GM19043 (cell line): ENCODE data around the gene DYDC2.
"Not testable (repeated sequence)": the region's sequence is repeated elsewhere in the genome, so short reads cannot be mapped to it uniquely, and the experiment has no call there.

Experiments
- ATAC-seq: cut with Tn5 transposase; IDR thresholded peaks from one replicate; pipeline ENCODE4 v1.9.1; 2021; ENCODE audit warnings: low read depth; ENCODE audit not compliant: unreplicated experiment

The DYDC2 gene, protein sequence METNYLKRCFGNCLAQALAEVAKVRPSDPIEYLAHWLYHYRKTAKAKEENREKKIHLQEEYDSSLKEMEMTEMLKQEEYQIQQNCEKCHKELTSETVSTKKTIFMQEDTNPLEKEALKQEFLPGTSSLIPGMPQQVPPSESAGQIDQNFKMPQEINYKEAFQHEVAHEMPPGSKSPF

DNA sequence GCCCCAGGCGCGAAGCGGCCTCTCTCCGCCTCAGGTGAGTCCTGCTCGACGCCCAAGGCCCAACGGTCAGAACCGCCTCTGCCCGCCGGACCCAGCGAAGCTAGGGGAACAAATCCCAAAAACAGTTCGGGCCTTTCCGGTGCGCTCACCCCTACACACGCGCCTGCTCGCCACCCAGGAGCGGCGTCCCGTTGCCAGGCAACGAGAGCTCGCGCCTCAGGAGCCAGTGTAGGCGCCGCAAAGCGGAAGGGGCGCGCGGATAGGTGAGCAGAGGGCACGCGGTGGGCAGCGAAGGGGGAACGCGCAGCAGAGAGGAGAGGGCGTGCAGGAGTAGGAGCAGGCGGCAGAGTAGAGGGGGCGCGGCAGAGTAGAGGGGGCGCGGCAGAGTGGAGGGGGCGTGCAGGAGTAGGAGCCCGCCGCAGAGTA, at the start of gene DYDC2, which contains the start of gene DYDC1:
Gene DYDC2 (plus strand): TSS at position 219 of the 426 bp plus-strand sequence. CDS start 5,663 bp downstream, outside the sequence.
Gene DYDC1 (minus strand): TSS at position 193 of the 426 bp plus-strand sequence. CDS start 4,154 bp downstream, outside the sequence.
- peak; percentile 58 for ATAC-seq

DNA sequence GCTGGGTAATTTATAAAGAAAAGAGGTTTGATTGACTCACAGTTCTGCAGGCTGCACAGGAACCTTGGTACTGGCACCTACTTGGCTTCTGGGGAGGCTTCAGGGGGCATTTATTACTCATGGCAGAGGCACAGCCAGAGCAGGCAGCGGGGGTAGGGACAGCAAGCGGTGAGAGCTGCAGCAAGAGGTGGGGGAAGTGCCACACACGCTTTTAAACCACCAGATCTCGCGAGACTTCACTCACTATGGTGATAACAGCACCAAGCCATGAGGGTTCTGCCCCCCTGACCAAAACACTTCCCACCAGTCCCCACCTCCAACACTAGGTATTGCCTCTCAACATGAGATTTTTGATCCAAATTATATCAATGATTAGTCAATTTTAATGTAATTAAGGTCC, 43.1 kb upstream of the DYDC2 start:
- no peak for ATAC-seq

DNA sequence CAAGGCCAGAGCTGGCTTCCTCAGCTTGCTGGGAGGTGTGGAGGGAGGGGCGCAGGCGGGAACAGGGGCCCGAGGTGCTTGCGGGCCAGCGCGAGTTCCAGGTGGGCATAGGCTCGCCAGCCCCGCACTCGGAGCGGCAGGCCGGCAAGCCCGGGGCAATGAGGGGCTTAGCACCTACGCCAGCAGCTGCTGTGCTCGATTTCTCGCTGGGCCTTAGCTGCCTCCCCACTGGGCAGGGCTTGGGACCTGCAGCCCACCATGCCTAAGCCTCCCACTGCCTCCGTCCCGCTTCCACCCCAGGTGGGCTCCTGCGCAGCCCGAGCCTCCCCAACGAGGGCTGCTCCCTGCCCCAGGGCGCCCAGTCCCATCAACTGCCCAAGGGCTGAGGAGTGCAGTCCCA, 41.2 kb upstream of the DYDC2 start:
- ATAC-seq: no peak

DNA sequence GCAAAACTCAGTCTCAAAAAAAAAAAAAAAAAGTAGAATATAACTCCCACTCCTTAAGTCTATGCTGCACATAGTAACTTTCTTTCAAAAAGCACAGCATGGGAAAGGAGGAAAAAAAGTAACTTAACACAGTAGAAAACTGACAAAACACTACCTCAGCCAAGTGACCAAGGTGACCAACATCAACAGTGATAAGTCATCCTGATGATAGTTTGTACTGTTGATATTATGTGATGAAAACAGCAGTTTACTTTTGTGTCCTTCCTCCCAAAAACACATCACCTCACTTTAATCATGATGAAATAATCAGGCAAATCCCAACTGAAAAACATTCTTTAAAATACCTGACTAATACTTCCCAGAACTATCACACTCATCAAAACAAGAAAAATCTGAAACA, 37.8 kb upstream of the DYDC2 start:
- no peak for ATAC-seq

DNA sequence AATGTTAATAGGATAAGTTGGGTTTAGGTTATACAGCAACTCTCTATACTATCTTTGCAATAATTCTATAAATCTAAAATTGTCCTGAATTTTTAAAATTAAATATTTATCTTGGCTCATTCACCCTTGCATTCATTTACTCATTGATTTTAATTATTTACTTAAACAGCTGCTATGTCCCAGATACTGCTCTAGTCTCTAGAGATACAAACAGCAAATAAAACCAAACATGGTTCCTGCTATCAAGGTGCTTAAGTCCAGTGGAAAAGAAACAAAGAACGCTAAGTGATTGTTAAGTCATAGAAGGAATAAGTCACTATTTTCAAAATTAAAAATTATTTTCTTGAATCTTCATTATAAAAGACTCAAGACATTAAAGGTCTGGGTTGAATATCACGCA, 37.3 kb upstream of the DYDC2 start:
- no peak for ATAC-seq

DNA sequence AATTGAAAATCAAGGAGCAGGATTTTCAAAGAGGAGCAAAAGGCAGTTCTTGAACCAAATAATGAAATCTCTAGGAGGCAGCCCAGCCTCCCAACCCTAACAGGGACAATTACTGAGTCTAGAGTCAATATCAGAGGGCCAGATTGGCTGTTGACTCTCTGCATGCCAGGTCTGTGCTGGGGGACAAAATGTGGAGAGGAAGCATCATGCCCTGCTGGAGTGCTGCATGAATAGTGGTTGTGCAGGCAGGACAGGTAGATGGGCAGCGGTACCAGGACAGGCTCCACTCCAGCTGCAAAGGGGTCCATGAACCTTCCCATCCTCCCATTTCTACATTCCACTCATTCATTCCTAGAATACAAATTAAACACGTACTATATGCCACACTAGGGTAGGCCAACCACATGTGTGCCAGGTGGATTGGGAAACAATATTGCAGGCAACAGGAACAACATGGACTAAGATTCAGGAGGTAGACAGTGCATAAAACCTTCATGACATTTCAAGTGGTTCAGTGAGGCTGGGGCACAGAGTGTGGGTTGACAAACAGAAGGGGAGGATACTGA, 36.8 kb upstream of the DYDC2 start:
- ATAC-seq: no peak

DNA sequence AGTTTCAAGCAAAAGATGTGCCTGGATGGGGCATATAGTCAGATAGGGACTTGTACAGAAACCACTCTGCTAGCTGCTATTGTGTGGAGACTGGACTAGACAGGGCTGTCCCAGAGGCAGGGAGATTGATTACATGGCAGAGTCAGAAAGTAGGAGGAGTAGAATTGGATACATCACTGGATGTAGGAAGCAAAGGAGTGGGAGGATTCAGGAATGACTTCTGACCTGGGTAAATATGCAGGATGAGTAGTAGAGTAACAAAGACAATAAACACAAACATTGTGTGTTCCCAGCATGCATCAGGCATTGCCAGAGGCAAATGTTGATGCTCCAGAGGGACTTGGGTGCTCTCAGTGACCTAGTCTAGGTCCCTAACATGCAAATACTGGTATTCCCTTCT, 36.2 kb upstream of the DYDC2 start:
- no peak for ATAC-seq

DNA sequence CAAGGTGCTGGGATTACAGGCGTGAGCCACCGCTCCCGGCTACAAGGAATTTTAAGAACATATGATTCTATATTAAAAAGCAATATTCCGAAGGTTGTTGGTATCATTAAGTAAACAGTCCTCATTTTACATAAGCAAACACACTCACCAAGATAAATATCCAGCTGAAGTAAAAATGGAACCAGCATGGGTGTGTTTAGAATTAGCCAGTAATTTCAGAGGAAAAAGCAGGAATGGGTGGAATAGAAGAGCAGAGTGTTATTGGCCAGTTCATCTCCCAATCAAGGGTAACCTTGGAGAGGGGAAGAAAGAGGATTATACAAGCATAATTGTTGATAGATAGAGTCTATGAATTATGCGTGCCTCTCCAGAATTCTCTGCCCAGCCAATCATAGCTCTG, 35.4 kb upstream of the DYDC2 start:
- no peak for ATAC-seq

DNA sequence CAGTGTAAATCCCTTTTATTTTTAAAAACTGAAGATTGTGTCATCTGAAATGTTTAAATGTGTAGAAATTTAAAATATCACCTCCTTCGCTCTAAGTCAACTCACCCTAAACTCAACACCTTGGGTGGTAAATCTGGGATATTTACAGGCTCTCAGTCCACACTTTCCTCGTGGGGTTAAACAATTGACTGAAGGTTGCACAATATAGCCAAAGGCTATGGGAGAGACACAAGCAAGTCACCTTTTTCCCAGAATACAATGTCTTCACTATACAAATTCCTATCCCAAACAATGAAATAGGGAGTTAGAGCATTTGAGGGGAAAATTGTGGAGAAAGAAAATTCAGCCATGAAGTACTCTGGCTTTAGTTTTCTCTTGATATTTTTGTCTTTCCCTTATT, 34.4 kb upstream of the DYDC2 start:
- ATAC-seq: no peak

DNA sequence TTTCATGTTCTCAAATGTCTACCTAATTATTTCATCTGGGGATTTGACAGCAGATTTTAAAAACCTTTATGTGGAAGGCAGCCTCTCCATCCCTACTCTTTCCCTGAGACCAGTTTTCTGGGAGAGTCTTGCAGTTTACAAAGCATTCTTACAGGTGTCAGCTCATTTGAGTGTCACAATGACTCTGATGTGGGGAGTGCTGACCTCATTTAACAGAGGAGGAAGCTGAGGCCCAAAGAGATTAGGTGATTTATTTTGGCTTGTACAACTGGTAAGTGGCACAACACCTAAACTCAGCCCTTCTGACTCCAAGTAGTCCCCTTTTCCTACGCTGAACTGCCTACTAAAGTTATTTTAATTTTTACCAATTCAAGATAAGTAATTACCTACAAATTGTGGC, 33.9 kb upstream of the DYDC2 start:
- ATAC-seq: no peak

DNA sequence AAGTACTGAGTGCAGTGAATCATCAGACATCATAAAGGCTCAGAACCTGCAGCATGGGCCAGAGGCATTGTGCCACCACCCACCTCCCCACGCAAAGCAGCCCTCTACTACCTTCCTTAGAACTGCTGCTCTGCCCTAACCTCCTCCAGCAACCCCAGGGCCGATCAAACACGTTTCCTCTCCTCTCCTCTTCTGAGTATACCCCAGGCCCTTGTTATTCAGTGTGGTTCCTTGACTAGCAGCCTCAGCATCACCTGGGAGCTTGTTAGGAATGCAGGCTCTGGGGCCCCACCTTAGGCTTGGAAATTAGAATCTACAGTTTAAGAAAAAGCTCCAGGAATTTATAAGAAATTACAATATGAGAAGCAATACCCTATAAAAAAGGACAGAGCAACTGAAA, 33.3 kb upstream of the DYDC2 start:
- no peak for ATAC-seq

DNA sequence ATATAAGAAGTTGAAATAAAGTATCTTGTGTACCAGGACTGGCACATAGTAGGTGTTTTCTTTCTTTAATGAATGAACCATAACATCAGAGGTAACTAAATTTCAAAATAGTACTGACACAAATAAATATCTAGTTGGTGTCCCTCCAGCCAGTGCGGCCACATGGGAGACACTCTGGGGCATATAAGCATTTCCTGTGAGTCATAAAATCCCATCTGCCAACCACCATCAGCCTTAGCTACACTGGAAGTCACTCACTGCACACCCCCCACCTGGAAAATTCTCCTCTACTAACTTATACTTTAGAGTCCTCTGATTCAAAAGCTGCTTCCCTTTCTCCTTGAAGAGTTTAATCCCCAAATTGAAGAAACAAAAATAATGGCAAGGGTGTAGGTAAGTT, 32.5 kb upstream of the DYDC2 start:
- no peak for ATAC-seq

DNA sequence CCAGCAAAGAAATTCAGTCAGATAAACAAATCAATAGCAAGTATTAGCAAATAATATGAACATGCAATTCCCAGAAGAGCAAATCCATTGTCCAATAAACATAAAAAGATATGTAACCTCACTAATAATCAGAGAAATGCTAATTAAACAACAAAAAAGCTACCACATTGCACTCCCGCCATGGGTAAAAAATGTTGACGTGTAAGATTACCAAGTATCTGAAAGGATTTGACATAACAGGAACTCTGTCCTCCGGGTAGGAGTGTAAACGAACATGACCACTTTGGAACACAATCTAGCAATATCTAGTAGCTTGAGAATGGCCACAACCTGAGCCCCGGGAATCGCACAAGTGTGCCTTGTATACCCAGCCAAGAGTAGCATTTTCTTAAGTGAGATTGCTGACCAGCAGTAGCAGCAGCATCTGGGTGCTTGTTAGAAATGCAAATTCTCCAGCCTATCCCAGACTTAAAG, 31.7 kb upstream of the DYDC2 start:
- ATAC-seq: no peak

DNA sequence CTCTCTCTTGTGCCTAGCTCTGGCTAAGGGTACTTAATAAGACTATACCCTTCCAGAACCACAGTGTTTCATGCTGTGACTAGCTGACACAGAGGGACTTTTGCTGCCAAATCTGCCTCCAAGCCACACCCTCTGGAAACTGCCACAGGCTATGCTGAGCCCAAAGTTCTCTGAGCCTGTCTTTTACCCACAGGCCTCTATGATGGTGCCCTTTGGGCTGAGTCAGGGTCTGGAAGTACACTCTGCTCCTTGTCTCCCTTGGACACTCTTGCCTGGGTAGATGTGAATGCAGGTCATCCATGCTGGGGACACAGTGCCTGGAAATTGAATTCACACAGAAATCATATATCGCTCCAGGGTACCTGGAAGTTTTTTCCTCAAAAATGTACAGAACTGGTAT, 22.6 kb upstream of the DYDC2 start:
- no peak for ATAC-seq

DNA sequence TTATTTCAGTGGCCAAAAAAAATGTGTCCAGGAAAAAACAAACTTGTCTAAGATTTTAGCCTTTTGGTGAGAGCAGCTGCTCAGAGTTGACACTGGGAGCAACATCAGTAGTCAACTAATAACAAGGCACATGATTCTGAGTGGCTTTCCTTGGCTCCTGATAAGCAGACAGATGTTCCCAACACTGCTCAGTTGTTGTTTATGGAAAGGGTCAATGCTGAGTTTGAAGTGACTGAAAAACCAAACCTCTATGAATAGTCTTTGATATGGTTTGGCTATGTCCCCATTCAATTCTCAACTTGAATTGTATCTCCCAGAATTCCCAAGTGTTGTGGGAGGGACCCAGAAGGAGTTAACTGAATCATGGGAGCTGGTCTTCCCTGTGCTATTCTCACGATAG, 12.3 kb upstream of the DYDC2 start:
- no peak for ATAC-seq

DNA sequence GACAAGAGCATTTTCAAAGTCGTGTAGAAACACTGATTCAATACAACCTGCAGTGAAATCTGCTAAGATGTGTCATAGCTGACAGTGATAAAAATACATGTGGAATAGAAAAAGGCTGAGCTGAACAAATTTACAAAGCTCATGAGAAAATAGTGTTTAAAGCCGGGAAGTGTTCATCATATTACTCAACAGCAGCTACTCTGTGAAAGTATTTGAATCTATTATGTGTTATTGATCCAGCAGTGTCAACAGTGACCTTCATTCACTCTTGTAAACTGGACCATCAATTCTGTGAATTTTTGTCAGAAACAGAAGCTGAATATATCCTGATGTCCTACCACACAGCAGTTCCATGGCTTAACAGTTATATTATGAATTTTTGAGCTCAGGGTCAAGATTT, 11.7 kb upstream of the DYDC2 start:
- no peak for ATAC-seq

DNA sequence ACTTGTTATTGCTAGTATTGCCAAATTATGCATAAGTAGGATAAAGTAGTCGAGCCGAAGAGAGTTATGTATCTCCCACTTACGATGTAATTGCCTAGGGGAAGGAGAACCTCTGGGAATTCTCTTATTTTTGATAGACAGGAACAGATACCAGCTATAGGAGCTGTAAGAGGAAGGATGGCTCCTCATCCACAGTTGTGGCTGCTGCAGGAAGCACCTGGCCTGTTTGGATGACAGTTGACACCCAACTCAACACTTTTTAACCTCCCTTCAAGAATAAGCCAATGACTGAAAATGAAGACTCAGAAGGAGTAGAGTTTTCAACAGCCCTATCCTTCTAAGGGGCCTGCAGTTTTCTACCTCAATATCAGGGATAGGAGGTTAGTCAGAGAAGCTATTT, 6.3 kb upstream of the DYDC2 start:
- ATAC-seq: no peak

DNA sequence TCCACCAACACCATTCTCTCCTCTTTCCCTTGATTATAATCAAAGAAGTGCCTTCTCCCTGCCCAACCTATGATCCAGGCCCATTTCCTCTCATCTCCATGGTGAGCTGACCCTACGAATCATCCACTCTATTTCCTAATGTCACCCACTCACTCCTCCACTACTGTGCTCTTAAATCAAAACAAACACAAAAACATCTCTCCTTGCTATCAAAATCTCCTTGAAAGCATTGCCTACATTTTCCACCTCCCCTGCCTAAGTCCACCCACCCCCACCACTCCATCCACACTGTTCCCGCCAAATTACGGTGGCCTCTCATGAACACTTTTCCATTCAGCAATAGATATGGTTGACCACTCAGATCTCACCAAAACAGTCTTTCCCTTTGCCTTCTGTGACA, 5.4 kb upstream of the DYDC2 start:
- no peak for ATAC-seq

DNA sequence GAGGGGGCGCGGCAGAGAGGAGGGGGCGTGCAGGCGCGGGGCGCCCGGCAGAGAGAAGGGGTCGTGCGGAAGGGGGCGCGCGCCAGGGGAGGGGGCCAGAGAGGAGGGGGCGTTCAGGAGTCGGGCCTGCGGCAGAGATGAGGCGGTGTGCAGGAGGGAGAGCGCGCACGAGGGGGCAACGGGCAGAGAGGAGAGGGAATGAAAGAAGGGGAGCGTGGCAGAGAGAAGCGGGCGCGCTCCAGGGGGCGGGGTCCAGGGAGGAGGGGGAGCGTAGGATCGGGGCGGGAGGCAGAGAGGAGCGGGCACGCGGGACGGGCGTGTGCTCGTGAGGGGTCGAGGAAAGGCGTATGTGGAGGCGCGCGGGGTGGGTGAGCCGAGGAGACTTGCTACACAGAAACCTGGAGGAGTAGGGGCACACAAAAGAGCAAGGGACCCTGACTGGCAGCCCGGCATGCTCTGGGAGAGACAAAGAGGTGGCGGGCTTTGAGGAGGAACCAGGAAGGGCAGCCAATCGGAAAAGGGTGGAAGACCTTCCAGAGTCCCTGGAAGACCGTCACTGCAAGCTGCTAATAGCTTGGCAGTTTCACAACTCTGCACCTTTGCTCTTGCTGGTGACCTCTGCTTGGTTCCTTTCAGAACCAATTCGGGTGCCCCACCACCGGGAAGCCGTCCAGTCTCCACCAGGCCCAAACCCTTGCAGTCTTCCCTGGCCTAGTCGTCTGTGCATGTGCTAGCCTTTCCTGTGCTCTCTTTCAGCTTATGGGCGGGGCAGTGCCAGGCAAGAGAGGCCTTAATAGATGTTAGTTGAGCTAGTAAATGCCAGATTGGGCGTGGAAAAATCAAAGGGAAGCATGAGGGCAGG, 639 bp downstream of the DYDC2 start:
- no peak for ATAC-seq

DNA sequence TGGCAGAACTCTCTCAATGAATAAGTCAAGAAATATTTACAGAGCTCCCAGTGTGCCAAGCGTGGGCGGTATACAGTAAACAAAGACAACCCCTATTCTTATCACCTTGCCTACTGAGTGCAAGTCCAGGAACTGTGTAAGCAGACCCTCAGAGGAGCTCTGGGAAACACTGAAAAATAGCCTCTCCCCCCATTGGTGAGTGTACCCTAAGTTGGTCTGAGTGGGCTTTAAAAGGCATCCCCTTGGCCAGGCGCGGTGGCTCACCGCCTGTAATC, 1.2 kb downstream of the DYDC2 start:
- ATAC-seq: no peak

DNA sequence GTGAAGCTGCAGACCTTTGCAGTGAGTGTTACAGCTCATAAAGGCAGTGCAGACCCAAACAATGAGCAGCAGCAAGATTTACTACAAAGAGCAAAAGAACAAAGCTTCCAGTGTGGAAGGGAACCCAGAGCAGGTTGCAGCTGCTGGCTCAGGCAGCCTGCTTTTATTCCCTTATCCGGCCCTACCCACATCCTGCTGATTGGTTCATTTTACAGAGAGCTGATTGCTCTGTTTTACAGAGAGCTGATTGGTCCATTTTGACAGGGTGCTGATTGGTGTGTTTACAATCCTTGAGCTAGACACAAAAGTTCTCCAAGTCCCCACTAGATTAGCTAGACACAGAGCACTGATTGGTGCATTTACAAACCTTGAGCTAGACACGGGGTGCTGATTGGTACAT, 2.3 kb downstream of the DYDC2 start:
- not testable (repeated sequence) for ATAC-seq

DNA sequence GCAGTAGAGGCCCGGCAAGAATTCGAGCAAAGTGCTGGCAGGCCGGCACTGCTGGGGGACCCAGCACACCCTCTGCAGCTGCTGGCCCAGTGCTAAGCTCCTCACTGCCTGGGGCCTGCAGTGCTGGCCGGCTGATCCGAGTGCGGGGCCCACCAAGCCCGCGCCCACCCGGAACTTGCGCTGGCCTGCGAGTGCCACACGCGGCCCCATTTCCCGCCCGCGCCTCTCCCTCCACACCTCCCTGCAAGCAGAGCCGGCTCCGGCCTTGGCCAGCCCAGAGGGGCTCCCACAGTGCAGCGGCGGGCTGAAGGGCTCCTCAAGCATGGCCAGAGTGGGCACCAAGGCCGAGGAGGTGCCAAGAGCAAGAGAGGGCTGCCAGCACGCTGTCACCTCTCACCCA, 3.1 kb downstream of the DYDC2 start:
- no peak for ATAC-seq
